Measurements from ENCODE around the gene TMEM176B. TPM values are rescaled to one million over a fixed set of nuclear protein-coding genes. Genes with fewer than 3 reads are reported as not detected.

Gene TMEM176B
- total RNA-seq, 4 donors from 2014 or later, result 10.4 to 36.0 (median 18.9) TPM

DNA sequence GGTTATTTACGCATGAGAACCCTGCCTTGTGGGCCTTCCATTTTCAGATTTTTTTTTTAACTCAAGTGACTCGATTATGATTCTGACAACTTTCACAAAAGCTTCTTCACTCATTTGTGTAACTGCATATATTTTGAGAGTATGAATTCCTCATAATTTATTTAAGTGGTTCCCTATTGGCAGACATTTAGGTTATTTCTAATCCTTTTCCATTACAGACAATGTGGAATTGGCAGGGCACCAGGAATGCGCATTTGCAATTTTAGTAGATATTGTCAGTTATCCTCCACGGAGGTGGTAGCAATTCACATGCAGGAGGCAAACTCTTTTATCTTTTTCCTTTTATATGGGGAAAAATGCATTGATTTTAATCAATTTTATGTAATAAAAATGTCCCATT is 2.5 kb downstream of the TMEM176B start:
- H3K4me1 ChIP-seq, result peaks cover 10 to 16% of the 10 kb centered on the region in 2 donors
- H3K9me3 ChIP-seq, result no peaks in the 10 kb centered on the region
- no peaks in the 10 kb centered on the region for H3K27me3 ChIP-seq
- no peaks in the 10 kb centered on the region for H3K36me3 ChIP-seq
- TF ChIP-seq POLR2A (IDR thresholded peaks at IDR 0.05), result no peak
- TF ChIP-seq, protein P1, sequence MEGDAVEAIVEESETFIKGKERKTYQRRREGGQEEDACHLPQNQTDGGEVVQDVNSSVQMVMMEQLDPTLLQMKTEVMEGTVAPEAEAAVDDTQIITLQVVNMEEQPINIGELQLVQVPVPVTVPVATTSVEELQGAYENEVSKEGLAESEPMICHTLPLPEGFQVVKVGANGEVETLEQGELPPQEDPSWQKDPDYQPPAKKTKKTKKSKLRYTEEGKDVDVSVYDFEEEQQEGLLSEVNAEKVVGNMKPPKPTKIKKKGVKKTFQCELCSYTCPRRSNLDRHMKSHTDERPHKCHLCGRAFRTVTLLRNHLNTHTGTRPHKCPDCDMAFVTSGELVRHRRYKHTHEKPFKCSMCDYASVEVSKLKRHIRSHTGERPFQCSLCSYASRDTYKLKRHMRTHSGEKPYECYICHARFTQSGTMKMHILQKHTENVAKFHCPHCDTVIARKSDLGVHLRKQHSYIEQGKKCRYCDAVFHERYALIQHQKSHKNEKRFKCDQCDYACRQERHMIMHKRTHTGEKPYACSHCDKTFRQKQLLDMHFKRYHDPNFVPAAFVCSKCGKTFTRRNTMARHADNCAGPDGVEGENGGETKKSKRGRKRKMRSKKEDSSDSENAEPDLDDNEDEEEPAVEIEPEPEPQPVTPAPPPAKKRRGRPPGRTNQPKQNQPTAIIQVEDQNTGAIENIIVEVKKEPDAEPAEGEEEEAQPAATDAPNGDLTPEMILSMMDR (IDR thresholded peaks at IDR 0.05), result no peak
- intact Hi-C loops (cut with DNase I), result no loop called here
- no peak for DNase-seq
- 71 to 77% methylated on average over 4 of the region's 4 CpGs for WGBS, 2 donors
- H3K27ac ChIP-seq, result no peak overlapping the region
- H3K4me3 ChIP-seq (replicated peaks in 1 of 3), result no peak overlapping the region

DNA sequence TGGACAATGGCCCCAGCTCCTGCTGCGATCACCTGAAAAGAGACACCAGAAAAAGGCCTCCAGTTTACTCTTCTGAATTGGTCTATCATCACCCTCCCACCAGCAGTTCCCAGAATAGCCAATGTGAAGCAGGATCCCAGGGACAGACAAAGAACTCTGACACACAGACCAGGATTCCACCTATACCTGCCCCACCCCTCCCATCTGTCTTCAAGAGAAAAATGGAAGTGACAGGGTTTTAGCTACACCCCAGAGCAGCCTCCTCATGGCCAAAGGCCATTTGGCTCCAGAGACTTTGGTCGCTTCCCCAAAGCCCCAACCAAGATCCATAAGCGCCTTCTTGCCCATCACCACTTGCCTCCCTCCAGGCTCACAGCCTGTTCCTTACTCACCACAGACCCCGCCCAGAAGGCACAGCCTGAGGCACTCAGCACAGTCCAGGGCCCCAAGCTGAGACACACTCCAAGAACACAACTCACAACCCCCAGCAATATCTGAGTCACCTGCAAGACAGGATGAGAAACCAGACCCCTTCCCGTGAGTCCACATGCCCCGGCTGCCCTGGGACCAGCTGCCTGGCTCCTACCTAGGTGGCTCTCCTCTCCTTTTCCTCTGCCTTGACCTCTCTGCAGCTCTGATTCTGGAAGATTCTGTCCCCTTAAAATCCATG is 6.5 kb downstream of the TMEM176B start:
- no peaks in the 10 kb centered on the region for H3K36me3 ChIP-seq
- no peaks in the 10 kb centered on the region for H3K9me3 ChIP-seq
- H3K4me1 ChIP-seq, result no peaks in the 10 kb centered on the region
- DNase-seq, result no peak
- H3K27me3 ChIP-seq, result no peaks in the 10 kb centered on the region
- no peak overlapping the region for H3K27ac ChIP-seq
- intact Hi-C loops (cut with DNase I), result no loop called here
- TF ChIP-seq, protein P1 (IDR thresholded peaks at IDR 0.05), result no peak
- no peak for TF ChIP-seq POLR2A (IDR thresholded peaks at IDR 0.05)
- WGBS, 2 donors, result 90 to 94% methylated on average over 6 of the region's 6 CpGs
- no peak overlapping the region for H3K4me3 ChIP-seq (replicated peaks in 1 of 3)

DNA sequence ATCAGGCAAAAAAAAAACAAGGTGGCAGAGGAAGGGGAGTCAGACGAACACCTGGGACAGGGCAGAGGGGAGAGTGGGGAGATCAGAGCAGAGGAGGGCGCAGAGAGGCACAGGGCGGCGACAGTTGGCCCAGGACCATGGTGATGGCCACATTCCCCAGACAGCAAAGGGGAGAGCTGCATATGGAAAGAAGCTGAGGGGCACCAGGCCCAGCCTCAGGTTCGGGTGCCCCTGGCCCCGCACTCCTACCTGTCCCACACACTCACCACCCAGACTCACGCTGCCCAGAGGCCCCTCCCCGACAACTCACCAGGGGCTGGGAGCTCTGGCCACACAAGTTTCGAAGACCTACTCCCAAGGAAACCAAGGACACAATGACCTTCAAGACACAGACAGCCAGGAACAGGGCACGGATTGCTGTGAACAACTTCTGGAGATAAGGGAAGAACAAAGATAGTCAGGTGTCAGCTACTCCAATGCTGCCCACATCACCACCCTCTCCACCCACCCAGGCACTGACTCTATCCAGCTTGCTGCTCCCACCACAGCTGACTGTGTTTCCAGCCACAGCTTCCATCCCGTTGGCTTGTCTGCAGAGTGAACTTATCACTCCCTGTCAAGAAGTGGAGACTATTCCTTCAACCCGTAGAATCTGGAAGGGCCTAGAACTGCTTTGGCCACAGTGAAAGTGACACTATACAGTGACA is 8.3 kb downstream of the TMEM176B start:
- intact Hi-C loops (cut with DNase I), result no loop called here
- H3K27me3 ChIP-seq, result no peaks in the 10 kb centered on the region
- H3K9me3 ChIP-seq, result no peaks in the 10 kb centered on the region
- no peaks in the 10 kb centered on the region for H3K36me3 ChIP-seq
- no peak overlapping the region for H3K27ac ChIP-seq
- H3K4me1 ChIP-seq, result peaks cover 0 to 7% of the 10 kb centered on the region in 2 donors
- WGBS, 2 donors, result 89 to 93% methylated on average over 11 of the region's 12 CpGs
- no peak for DNase-seq
- TF ChIP-seq POLR2A (IDR thresholded peaks at IDR 0.05), result no peak
- TF ChIP-seq, protein P1 (IDR thresholded peaks at IDR 0.05), result no peak
- no peak overlapping the region for H3K4me3 ChIP-seq (replicated peaks in 1 of 3)

DNA sequence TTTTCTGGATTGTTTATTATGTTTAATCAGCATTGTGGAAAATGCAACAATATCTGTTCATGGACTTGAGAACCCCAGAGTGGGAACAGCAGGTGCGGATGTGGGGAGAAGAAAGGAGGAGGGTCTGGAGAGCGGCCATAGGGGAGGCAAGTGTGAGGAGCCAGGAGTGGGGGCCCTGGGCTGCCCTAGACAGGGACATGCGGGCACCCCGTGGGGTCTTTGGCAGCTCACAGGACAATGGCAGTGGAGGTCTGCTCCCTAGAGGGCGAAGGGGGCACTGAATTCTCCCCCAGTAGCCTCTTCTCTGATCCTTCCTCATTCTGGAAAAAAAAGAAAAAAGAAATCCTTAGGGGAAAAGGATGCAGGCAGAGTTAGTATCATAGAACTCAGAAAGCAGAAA is 8.9 kb downstream of the TMEM176B start:
- H3K27me3 ChIP-seq, result no peaks in the 10 kb centered on the region
- H3K36me3 ChIP-seq, result no peaks in the 10 kb centered on the region
- no peak for DNase-seq
- peaks cover 0 to 7% of the 10 kb centered on the region in 2 donors for H3K4me1 ChIP-seq
- no peak overlapping the region for H3K27ac ChIP-seq
- intact Hi-C loops (cut with DNase I), result no loop called here
- H3K9me3 ChIP-seq, result no peaks in the 10 kb centered on the region
- no peak for TF ChIP-seq POLR2A (IDR thresholded peaks at IDR 0.05)
- TF ChIP-seq, protein P1 (IDR thresholded peaks at IDR 0.05), result no peak
- no peak overlapping the region for H3K4me3 ChIP-seq (replicated peaks in 1 of 3)
- WGBS, 2 donors, result 89 to 90% methylated on average over 5 of the region's 5 CpGs

DNA sequence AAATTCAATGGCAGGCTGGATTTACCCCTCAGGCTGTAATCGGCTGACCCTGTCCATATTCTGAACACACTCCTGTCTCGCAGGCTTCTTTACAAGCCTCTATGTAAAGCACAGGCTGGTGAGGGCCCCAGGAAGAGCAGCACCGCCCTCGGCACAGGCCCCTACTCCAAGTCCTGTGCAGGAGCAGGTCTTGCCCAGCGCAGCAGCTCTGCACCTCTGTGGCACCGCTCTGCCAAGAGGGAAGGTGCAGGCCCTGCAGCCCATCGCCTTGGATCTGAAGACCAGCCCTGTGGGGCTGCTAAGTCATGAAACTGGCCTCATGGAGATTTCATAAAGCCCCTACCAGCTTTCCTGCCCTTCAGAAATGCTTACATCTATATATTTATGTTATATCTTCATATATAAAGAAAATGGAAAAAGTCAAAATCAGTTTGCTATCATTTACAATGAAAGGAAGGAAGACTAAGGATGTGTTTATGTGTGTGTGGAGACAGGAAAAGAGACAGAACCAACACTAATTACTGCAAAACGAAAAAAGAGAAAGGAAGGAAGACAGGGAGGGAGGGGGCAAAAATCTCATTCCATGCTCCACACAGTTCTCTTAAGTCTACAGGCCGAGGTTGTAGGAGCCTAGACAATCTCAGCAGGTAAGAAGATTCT is 9.6 kb downstream of the TMEM176B start:
- Histone ChIP-seq H3K4me3 (replicated peaks in 1 of 3) (no peak overlapping the region), H3K27ac (no peak overlapping the region), H3K36me3 (no peaks in the 10 kb centered on the region), H3K9me3 (no peaks in the 10 kb centered on the region), H3K27me3 (no peaks in the 10 kb centered on the region), H3K4me1 (peaks cover 0 to 7% of the 10 kb centered on the region in 2 donors)
- intact Hi-C loops (cut with DNase I), result no loop called here
- WGBS, 2 donors, result 79 to 86% methylated on average over 8 to 9 of the region's 9 CpGs
- DNase-seq, result no peak
- TF ChIP-seq, protein P1 (IDR thresholded peaks at IDR 0.05), result no peak

All from thyroid gland (tissue), 4 donors.